ENCODE measurements around the gene FLNB.

The FLNB gene

DNA sequence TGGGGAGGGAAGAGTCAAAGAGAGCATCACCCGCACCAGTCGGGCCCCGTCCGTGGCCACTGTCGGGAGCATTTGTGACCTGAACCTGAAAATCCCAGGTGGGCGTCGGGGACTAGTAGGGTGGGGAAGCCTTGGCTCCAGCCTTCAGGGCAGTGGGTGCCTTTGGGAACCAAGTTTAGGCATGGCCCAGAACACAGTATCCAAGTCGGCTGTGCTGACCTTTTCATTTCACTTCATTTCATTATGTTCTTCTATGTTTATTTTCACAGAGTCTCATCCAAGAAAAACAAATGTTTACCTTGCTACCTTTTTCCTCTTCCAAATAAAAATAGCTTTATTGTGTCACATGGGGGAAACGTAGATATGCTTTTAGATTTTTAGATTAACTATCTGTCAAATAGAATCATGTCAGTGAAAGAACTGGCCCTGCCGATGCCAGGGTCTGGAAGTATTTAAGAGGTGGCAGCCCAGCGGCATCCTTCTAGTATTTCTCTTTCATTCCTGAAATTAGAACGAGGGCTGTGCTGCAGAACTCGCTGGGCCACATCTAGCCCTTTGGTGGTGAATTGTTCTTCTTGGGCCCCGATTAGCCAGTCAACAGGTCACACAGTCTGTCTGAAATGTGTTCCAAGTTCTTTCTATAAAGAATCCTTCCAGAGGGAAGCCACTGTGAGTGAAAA, 142.0 kb downstream of the FLNB start:
- no peak for DNase-seq

DNA sequence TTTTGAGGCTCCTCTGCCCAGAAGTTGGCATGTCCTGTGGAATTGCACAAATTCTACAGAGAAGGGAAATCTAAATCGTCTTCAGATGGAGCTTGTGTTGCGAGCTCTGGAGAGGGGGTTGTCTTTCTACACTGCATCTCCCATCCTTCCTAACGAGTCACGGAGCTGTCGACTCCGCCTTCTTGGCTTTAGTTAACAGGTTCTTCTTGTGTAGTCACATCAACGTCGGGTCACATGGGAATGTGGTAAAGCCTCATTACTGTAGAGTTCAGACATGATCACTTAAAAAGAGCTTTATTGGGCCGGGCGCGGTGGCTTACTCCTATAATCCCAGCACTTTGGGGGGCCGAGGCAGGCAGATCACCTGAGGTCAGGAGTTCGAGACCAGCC, 142.6 kb downstream of the FLNB start:
- DNase-seq, result no peak

DNA sequence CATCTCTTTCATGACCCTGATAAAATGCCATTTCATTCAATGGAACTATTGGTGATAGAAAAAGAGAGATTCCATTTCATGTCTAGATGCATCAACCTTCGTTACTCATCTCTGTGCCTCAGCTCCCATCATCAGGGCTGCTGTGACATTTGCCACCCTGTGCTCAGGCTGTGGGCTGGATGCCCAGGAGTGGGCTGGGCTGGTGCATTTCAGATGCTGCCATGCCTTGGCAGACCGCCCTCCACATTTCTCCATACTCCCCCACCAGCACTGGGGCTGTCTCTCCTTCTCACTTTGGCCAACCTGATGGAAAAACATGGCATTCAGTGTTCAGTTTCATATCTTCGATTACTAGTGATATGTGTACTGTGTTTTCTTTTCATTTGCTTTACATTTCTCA, 143.4 kb downstream of the FLNB start:
- DNase-seq, result no peak

- DNase-seq, result no peak
Measured at GRCh38 chr3:58152225-58153015, 144.2 kb downstream of the FLNB start.

DNA sequence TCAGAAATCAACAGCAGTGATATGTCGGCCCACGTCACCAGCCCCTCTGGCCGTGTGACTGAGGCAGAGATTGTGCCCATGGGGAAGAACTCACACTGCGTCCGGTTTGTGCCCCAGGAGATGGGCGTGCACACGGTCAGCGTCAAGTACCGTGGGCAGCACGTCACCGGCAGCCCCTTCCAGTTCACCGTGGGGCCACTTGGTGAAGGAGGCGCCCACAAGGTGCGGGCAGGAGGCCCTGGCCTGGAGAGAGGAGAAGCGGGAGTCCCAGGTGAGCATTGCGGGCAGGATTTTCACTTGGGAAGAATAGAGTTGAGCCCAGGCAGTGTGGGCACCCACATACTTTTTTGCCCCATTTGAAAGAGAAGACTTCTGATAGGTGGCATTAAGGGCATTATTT, 145.1 kb downstream of the FLNB start:
- DNase-seq, result no peak

GRCh38 chr3:58154626-58155449, 146.6 kb downstream of the FLNB start:
- DNase-seq, result no peak

GRCh38 chr3:58155838-58156237, 147.6 kb downstream of the FLNB start:
- DNase-seq, result no peak

DNA sequence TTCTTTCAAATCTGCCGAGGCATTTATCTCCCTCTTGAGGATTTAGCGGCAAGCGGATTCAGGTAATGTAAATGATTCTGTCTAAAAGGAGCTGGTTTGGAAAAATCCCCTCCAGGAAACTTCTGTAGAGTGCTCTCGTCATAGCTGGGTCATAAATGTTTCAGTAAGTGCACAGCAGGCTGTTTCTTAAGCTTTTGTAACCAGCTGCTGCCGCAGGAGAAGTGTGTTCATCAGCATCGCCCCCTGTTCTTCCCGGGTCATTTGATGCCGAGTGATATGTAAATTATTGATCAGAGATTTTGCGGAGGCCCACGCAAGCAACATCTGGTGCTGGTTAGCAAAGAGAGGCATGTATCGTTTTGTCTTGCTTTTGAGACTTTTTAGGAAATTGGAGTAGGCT, 149.5 kb downstream of the FLNB start:
- no peak for DNase-seq

DNA sequence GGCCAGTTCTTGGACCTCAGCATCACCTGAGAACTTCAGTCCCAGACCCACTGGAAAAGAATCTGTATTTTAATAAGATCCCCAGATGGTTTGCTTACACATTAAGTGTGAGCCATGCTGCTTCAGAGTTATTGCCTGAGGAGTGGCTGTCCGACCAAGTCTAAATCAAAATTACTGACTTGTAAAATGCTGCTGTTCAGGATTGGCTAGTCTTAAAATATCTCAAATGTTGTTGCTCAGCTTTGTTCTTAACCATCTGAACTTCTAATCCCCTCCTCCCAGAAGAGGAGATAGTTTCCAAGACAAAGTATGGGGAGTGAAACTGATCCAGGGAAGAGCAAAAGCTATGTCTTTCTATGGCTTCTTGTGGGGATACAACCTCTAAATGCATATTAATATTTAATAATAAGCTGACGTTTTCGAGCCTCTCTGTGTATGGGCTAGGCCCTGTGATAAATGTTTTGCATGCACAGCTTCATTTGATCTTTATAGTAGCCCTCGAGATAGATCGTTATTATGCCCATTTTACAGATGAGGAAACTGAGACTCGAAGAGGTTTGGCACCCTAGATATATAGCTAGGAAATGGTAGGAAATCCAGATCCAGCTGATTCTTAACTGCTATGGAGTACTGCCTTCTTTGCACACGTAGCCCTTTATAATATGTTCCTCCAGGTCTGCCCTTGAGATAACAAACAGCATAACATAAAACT, 150.4 kb downstream of the FLNB start:
- no peak for DNase-seq

DNA sequence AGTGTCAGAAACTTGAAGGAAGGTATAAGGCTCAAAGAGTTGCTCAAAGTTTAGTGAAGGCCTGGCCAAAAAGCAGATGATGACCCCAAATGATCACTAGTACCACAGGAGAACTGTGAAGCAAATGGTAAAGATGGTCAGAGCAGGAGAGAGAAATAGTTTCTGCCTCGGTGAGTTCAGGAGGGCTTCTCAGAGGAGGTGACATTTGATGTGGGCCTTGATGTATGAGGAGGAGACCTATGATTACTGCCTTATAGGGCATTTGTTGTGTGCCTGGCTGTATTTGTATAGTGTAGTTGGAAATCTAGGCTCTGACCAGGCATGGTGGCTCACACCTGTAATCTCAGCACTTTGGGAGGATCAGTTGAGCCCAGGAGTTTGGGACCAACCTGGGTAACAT, 152.2 kb downstream of the FLNB start:
- no peak for DNase-seq

GRCh38 chr3:58161435-58162398, 153.5 kb downstream of the FLNB start:
- DNase-seq, result no peak

GRCh38 chr3:58163234-58163633, 155.0 kb downstream of the FLNB start:
- no peak for DNase-seq

DNA sequence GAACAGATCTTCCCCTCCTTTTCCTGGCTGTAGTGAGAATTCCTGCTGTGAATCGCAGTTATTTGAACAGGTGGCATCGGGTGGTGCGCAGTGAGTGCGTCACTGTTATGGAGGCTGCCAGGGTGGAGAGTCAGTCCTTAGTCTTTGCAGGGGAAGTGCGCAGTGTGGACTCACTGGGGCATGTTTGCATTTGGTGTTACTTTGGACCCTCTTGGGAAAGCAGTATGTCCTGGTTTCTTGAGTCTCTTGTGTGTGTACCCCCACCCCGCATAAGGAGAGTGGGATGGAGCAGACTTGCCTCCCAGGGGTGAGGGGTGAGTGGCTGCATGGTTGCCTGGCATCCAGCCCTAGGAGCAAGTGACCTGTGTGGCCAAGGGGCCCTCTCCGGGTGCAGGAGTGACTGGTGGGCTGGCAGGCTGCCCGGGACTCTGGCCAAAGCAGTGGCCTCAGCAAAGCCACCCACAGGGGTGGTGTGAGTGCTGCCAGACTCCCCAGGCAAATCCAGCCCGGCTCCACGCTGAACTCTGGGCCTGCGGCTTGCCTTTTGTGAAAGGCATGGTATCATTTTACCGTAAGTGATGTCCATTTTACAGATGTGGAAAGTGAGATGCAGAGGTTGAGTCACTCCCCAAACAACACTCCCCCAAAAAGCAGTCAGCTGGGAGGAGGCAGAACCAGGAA, 156.1 kb downstream of the FLNB start:
- peak; percentile 79 for DNase-seq

DNA sequence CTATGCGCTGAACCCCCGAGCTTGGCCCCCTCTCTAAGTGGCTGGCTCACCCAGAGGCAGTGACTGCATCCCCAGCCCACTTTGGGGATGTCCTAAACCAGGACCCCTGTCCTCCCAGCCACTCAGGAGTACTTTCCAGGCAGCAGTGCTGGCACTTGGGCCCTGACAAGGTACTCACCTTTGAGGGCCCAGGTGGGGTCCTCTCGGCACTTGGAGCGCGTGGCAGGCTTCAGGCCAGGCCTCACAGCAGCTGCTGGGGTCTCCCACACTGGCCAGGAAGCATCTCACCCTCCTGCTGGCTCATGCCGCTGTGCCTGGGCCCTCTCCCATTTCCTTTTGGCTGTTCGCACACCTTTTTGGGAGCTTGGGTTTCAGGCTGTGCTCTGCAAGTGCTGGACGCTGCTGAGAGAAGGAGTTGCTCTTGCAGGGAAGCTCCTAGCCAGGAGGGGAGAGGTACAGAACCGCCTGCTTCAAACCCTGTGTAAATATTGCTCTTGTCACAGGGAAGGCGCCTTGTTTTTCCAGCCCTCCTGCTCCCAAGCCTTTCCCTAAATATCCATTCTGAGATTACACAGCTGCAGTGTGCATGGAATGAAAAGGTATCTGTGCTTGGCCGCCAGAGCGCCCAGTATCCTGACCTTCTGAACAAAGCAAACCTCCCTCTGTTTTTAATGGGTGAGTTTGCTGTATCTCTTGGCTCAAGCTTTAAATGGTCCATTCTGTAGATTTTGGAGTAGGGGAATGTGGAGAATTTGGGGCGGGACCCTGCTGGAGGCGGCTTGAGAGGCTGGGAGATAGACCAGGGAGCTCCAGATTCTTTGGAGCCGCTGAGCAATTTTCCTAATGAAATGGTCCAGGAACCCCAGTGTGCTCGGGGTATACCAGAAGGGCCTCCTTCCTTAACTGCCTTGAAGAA, 156.9 kb downstream of the FLNB start:
- DNase-seq, result no peak

- DNase-seq, result no peak
Measured at GRCh38 chr3:58167431-58168351, 159.5 kb downstream of the FLNB start.

DNA sequence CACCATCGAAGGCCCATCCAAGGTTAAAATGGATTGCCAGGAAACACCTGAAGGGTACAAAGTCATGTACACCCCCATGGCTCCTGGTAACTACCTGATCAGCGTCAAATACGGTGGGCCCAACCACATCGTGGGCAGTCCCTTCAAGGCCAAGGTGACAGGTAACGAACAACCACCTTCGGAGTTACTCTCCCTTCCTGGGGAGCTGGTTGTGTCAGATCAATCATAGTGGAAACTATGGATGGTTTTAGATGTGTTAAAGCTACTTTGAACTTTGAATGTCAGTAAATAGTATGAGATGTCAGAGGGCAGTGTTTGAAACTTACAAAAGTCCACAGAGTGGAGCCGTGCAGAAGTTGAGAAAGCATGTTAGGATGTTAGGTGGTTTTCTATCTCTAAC, 160.3 kb downstream of the FLNB start:
- no peak for DNase-seq

DNA sequence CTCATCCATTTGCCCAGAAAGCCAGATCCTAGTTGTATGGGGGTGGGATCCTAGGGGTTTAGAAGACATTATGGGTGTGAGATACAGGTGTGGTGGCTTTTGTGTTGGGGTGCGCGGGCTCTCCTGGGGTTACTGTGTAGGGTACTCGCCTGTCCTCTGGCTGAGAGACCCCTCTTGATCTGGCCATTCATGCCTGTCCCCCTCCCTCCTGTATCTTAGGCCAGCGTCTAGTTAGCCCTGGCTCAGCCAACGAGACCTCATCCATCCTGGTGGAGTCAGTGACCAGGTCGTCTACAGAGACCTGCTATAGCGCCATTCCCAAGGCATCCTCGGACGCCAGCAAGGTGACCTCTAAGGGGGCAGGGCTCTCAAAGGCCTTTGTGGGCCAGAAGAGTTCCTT, 161.1 kb downstream of the FLNB start:
- DNase-seq, result no peak

DNA sequence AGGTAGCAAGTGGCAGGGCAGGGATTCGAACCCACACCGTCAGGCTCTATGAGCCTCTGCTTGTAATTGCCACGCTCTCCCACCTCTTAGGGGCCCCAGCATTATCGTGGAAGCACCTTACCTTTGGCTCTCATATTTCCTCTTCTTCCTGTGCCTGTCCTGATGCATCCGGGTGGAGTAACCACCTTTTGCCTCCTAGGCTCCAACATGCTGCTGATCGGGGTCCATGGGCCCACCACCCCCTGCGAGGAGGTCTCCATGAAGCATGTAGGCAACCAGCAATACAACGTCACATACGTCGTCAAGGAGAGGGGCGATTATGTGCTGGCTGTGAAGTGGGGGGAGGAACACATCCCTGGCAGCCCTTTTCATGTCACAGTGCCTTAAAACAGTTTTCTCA, 162.2 kb downstream of the FLNB start:
- no peak for DNase-seq

DNA sequence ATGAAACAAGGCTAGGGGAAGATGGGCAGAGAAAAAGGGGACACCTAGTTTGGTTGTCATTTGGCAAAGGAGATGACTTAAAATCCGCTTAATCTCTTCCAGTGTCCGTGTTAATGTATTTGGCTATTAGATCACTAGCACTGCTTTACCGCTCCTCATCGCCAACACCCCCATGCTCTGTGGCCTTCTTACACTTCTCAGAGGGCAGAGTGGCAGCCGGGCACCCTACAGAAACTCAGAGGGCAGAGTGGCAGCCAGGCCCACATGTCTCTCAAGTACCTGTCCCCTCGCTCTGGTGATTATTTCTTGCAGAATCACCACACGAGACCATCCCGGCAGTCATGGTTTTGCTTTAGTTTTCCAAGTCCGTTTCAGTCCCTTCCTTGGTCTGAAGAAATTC, 162.9 kb downstream of the FLNB start:
- DNase-seq, result no peak
